HG03558 (cell line): ENCODE data around the gene RPUSD2.

ENCODE experiments used
- ATAC-seq: cut with Tn5 transposase; IDR thresholded peaks from one replicate; pipeline ENCODE4 v1.9.1; 2021; ENCODE audit warnings: moderate number of reproducible peaks; ENCODE audit not compliant: unreplicated experiment; ENCODE audit errors: extremely low read depth

The RPUSD2 gene

DNA sequence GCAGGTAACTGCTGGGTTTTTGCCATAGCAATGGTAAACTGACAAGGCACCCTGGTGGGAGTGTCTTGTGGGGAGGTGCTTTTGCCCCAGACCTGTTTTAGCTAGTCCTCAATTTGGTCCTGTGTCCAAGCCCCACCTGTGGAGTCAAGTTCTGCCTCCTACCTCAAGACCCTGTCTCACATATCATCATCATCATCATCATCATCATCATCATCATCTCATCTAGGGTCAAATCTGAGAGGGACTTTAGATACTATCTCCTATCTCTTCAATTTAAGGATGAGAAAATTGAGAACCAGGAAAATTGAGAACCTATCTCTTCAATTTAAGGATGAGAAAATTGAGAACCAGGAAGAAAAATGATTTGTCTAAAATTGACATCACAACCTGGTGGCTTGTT, 34.8 kb downstream of the RPUSD2 start:
- ATAC-seq = no peak

- ATAC-seq = no peak
Observed at GRCh38 chr15:40613080-40613479, 44.0 kb downstream of the RPUSD2 start.

DNA sequence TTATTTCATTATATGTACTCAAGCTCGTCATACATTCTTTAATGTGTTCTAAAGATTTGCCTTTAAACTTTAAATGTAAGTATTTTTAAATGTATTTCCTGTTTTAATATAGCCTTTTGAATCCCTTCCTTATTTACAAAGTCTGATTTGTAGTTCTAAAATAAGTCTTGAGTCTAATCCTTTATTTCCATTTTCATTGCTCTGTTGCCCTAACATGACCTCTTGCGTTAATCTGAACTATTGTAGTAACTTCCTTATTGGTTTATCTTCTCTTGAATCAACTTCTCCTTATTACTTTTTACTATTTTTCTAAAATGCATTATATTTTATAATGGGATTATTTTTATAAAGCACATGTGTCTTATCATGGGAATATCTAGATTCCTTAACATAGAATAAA, 48.9 kb downstream of the RPUSD2 start:
- no peak for ATAC-seq

- no peak for ATAC-seq
Observed at GRCh38 chr15:40618906-40619305, 49.8 kb downstream of the RPUSD2 start.

DNA sequence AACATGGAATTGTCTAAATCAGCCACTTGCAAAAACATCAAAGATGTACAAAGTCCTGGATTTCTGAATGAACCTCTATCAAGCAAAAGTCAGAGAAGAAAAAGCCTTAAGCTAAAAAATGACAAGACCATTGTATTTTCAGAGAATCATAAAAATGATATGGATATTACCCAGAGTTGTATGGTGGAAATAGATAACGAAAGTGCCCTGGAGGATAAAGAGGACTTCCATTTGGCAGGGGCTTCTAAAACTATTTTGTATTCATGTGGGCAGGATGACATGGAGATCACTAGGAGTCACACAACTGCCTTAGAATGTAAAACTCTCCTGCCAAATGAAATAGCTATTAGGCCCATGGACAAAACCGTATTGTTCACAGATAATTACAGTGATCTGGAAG, 54.3 kb downstream of the RPUSD2 start:
- no peak for ATAC-seq
